SHP77 treated with DMSO at 0.1 percent for 48 hours (cell line): Measurements from ENCODE around the gene AMZ1.

Experiments
- DNase-seq: peaks from one replicate; lab custom pipeline; 2025; lab: John Stamatoyannopoulos, UW

AMZ1 gene

DNA sequence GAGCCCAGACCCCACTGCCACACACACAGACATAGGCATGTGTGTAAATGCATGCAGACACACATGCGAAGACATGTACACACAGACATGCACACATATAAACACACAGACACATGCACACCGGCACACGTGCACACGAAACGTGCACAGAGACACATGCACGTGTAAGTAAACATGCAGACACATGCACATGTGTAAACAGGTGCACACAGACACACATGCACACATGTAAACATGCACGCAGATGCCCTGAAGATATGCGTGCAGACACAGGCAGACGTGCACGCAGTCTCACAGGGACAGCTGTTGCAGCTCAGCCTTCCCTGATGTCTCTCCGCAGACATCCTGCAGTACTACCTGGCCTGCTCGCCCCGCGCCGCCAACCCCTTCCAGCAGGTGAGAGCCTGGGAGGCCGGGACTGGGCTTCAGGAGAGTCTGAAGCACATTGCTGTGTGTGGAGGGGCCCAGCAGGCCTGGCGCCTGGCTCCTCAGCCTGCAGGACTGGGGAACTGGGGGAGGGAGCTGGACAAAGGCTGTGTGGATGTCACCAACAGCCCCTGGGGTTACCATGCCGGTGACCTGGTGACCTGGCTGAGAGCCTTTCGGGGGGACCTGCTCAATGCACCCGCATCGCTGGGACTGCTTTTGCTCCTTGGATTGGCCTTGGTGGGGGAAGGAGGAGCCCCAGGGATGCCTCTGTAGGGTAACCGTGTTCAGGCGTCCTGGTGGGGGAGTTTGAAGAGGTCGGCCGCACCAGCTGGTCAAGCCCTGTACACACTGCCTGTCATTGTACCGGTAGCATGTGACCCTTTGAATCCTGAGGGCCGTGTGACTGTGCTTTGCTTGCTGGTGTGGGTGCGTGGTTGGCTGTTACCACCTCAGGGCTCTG lies 35.9 kb upstream of the AMZ1 start:
- DNase-seq = no peak

DNA sequence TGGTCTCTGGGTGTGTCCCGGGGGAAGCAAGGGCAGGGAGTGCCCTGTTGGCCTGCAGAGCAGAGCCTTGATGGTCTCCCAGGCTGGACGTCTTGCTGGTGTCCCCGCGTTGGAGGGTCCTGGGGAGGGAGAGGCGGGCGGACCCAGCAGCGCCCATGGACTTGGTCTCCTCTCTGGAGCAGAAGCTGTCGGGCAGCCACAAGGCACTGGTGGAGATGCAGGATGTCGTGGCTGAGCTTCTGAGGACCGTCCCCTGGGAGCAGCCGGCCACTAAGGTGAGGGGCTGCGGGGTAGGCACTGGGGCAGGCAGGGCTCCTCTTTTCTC lies 35.3 kb upstream of the AMZ1 start:
- no peak for DNase-seq

GRCh38 chr7:2654059-2654458 lies 33.9 kb upstream of the AMZ1 start:
- DNase-seq = peak; percentile 66

DNA sequence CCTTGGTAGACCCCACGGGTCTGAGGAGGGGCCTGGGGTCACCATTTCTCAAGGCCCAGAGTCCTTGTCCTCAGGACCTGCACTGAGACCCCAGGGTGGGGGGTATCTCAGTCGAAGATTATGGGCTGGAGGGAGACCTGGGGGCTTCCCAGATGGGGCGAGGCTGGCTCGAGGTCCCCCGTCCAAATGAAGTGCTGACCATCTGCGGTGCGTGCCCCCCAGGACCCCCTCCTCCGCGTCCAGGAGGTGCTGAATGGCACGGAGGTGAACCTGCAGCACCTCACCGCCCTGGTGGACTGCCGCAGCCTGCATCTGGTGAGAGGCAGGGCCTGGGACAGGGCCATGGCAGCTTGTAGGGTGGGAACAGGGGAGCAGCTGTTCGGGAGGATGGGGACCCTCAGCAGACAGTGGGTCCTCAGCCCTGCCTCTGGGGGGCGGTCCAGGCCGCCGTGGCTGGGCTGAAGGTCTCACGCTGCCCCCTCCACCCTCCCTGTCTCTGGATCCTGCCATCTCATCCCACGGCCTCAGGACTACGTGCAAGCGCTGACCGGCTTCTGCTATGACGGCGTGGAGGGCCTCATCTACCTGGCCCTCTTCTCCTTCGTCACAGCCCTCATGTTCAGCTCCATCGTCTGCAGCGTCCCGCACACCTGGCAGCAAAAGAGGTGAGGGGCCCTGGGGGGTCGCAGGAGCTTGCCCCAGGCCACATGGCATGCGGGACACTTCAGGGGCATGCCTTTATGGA lies 32.0 kb upstream of the AMZ1 start:
- no peak for DNase-seq

DNA sequence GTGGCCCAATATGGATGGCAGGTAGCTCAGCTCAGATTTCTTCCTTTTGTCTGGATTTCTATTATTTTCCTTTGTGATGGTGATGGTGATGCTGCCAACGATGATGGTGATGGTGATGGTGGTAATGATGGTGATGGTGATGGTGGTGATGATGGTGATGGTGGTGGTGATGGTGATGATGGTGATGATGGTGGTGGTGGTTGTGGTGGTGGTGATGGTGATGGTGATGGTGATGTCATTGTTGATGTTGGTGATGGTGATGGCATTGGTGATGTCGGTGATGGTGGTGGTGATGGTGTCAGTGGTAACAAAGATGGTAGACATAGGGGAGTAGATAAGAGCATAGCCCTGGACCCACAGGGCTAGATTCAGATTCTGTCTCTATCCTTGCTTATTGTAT lies 30.8 kb upstream of the AMZ1 start:
- no peak for DNase-seq

DNA sequence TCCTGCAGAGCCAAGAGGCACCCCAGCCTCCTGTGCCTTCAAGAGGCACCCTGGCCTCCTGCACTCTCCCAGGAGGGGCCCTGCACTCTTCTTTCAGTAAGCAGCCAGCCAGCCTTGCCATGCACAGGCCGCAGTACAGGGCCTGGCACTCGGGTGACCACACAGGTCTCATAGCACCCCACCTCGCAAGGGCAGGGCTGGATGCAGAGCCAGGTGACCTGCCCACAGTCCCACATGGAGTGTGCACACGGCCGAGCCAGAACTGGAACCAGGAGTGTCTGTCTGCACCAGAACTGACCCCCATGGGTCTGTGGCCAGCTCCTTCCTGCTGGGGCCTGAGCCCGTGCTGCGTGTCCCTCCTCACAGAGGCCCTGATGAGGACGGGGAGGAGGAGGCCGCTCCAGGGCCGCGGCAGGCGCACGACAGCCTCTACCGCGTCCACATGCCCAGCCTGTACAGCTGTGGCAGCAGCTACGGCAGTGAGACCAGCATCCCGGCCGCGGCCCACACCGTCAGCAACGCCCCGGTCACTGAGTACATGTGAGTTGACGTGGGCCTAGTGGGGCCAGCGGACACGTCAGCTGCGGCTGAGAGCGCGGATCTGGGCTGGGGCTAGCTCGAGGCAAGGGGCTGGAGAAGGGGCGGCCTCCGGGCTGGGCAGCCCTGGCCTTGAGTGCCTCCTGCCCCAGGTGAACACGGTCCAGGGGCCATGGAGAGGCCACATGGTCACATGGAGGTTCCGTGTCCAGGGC lies 29.9 kb upstream of the AMZ1 start:
- DNase-seq = no peak

DNA sequence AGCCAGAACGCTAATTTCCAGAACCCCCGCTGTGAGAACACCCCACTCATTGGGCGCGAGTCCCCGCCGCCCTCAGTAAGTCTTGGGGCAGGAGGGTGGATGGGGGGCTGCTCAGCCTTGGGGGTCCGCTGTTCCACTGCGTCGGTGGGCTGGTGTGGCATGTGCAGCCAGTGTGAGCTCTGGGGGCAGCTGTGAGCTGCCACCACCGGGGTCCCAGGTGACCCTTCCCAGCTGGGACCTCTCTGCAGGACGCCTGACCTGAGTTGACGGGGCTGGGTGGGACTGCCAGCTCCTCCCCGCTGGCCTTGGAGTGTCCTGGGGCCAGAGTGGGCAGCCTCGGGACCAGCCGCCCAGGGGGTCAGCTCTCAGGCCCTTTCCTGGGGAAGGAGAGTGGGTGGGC lies 29.1 kb upstream of the AMZ1 start:
- no peak for DNase-seq

DNA sequence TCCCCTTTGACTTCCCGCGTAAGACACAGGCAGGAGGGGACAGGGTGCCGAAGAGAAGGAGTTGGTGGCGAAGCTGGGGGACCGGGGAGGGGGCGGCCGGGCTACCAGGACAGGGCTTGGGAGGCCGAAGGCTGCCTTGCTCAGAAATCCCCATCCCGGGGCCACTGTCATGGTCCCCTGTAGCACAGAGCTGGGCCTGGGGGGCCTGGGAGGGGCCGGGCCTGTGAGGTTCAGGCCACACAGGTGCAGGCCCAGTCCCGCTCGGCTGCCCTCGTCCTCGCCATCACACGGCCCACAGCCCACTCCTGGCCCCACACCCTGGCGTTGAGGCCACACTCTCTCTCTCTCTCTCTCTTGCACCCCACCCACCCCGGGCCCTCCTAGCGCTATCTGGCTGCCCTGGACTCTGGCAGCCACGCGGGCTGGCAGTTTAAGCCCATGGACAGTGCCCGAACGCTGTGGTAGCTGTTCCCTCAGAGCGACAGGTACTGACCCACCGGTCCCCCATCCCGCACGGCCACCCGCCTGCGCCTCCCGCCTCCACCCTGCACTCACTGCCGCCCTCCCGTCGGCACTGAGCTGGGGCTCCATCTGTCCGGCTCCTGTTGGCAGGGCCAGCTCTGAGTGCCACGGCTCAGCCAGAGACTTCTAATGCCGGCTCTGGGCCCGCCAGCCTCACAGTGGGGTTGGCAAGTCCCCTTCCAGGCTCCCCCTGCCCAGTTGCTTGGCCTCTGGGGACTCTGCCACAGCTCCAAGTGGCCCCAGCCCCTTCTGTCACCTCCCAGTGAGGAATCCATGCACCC lies 28.2 kb upstream of the AMZ1 start:
- no peak for DNase-seq

DNA sequence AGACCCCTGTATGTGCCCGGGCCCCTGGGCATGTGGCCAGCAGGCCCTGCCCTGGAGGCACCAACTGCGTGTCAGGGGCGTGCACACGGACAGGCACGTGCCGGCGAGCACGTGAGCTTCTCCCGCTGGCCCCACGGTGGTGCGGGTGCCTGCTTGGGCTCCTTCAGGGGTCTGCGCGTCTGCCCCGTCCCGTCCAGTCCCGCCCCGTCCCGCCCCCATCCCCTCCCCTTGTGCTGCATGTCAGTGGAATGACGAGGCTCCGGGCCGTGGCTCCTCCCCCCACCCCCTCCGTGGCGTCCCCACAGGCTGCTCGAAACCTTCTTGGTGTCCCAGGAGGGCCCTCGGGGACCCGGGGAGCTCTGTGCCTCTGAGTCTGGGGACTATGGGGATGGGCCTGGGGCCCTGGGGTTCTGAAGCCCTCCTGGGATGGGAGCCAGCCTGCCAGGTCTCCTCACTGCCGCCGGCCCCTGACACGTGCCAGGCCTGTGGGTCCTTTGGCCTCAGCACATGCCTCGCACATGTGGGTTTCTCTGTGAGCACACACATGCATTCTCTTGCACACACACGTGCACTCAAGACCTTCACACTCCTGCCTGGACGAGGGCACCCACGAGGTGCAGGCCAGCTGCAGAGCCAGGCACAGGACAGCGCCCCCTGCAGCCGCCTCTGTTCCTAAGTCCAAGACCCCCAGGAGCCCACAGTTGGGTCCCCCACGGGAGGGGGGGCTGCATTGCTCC lies 27.5 kb upstream of the AMZ1 start:
- no peak for DNase-seq

DNA sequence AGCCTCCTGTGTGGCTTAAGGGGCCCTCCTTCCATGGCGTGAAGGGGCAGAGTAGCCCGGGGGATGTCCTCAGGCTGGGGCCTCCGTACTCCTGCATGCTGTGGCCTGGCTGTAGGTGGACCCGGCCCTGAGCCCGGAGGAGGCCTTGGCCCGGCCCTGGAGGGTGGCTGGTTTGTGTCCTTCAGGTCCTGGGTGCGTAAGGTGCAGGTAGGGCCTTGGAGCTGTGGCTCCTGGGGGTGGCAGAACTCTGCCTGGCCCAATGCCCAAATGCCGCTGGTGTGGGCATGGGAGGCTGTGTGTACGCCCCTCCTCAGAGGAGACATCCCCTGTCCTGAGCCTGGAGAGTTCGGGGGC lies 26.9 kb upstream of the AMZ1 start:
- no peak for DNase-seq

DNA sequence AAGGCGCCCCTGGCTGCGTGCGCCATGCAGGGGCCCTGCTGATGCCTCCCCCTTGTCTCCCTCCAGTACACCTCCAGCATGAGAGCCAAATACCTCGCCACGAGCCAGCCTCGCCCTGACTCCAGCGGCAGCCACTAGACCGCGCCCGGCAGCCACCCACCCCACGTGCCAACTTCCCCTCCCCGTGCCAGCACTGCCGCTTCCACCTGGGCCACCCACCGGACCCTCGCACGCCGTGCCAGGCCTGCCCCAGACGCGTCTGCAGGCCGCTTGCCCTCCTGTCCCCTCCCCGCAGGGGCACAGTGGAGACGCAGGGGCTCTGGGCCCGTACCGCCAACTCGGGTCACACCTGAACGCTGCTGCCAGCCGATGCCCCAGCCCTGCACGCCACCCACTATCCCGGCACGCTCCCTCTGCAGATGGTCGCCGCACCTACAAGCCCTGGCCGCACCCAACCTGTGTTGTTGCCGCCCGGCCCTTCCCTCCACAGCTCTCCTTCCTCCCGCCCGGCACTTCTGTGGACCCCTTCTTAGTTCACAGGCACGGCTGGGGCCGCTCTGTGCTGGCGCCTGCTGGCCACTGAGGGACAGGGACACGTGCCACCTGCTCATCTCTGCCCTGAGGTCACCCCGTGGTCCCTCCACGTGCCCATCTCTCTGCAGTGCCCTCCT lies 26.3 kb upstream of the AMZ1 start:
- no peak for DNase-seq

- DNase-seq = no peak
These were observed 25.5 kb upstream of the AMZ1 start for GRCh38 chr7:2662273-2663120.

- no peak for DNase-seq
These were observed 24.7 kb upstream of the AMZ1 start for GRCh38 chr7:2663121-2663886.

GRCh38 chr7:2663960-2664359 lies 24.0 kb upstream of the AMZ1 start:
- no peak for DNase-seq

DNA sequence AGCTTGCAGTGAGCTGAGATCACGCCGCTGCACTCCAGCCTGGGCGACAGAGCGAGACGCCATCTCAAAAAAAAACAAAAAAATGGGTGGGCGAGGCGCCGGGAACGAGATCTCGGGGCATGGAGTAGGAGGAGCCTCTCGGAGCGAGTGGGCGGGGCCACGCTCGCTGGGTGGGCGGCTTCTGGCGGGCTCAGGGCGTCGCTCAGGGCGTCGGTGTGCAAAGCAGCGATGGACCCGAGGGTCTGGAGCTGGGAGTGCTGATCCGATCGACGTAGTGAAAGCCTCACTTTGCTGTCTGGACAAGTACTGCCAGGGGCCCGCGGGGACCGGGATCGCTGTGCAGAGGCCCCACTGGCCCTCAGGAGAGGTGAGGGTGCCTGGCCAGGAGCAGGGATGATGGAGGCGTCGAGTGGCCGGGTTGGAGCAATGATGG lies 22.6 kb upstream of the AMZ1 start:
- no peak for DNase-seq

DNA sequence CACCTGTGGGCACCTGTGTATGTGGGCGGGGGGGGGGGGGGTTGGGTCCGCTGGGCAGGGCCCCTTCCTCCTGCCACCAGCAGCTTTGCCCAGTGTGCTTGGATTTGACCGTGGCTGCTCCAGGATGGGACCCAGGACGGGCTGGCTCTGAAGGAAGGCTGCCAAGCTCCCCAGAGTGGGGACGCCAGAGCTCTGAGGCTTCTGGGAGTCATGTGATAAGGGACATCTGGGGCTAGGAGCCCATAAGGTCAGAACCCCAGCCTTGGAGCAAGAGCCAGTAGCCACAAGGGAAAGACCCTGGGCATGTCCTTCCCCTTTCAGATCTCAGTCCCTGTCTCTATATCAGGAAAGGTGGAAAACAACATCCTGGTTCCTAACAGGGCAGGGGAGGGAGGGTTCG lies 21.8 kb upstream of the AMZ1 start:
- no peak for DNase-seq

- no peak for DNase-seq
These were observed 21.3 kb upstream of the AMZ1 start for GRCh38 chr7:2666588-2667250.

GRCh38 chr7:2667843-2668242 lies 20.2 kb upstream of the AMZ1 start:
- no peak for DNase-seq

DNA sequence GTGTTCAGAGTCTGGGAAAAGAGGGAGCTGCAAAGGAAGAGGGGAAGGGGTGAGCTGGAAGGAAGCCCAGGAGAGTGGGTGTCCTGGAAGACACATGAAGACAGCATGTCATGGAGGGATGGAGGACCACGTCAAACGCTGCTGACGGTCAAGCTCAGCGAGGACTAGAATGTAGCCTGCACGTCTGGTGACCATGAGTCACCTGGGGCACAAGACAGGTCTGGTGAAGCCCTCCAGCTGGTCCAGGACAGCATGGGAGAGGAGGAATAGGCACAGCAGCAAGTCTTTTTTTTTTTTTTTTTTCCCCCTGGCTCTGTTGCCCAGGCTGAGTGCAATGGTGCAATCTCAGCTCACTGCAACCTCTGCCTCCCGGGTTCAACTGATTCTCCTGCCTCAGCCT lies 19.6 kb upstream of the AMZ1 start:
- DNase-seq = no peak
